ENCODE data around the gene ADORA3. TPM values are rescaled to one million over a fixed set of nuclear protein-coding genes. Genes with fewer than 3 reads are reported as not detected.

ADORA3 gene
- total and polyA plus RNA-seq, 2 of the 8 experiments (the other 6 are each of a cell fraction or from before 2014, with no cell fraction given) = 0.03 TPM; not detected in 1

GRCh38 chr1:111517469-111518225 is 14.2 kb upstream of the ADORA3 start (continued):
- no peak for TF ChIP-seq KDM5A (IDR thresholded peaks at IDR 0.05; ENCODE audit: low read length)

Measured in H1 (cell line).